Mammary epithelial cell (primary cell): ENCODE data around the gene CYB5A.

Experiments
- EZH2 ChIP-seq: IDR thresholded peaks from 2 replicates; pipeline ENCODE4 v1.6.1; 2012; ENCODE audit warnings: low read length, inconsistent platforms, borderline replicate concordance
- TF ChIP-seq, protein P1 (sequence below), 2 donors: IDR thresholded peaks in 1 of 2; conservative IDR thresholded peaks in 1 of 2; 2 replicates each; pipeline ENCODE4 v1.5.1; 2011 to 2012; ENCODE audit warnings: inconsistent platforms in 2 of 2, low read length in 2 of 2, mild to moderate bottlenecking in 2 of 2, control low read depth in 1 of 2, low read depth in 1 of 2; ENCODE audit not compliant: insufficient read depth in 1 of 2; ENCODE audit errors: extremely low read depth in 1 of 2

DNA sequence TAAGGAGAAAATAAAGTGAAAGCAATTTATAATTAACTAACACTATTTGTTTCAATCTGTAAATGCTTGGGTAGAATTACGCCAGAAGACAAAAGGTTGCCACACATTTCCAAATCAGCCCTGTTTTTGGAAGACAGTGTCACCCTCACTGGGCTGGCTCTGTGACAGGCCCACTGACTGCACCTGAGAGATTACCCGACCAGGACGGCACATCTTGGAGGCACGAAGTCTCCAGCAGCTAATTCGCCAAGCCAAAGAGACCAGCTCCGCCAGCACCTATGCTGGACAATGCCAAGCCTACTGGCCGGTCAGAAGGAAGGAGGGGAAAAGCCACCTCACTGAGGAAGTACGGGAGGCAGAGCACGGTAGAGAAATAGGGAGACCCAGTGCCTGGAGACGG is 61.9 kb downstream of the CYB5A start:
- TF ChIP-seq, protein P1, sequence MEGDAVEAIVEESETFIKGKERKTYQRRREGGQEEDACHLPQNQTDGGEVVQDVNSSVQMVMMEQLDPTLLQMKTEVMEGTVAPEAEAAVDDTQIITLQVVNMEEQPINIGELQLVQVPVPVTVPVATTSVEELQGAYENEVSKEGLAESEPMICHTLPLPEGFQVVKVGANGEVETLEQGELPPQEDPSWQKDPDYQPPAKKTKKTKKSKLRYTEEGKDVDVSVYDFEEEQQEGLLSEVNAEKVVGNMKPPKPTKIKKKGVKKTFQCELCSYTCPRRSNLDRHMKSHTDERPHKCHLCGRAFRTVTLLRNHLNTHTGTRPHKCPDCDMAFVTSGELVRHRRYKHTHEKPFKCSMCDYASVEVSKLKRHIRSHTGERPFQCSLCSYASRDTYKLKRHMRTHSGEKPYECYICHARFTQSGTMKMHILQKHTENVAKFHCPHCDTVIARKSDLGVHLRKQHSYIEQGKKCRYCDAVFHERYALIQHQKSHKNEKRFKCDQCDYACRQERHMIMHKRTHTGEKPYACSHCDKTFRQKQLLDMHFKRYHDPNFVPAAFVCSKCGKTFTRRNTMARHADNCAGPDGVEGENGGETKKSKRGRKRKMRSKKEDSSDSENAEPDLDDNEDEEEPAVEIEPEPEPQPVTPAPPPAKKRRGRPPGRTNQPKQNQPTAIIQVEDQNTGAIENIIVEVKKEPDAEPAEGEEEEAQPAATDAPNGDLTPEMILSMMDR (conservative IDR thresholded peaks at IDR 0.05 in 1 of 2, IDR thresholded peaks at IDR 0.05 in 1 of 2; ENCODE audit: extremely low read depth in 1 of 2, insufficient read depth in 1 of 2, low read depth in 1 of 2, low read length in 2 of 2), result no peak
- no peak for TF ChIP-seq EZH2
